GM21737 (cell line): ENCODE results near the gene NTSR1.

Experiments
- ATAC-seq: cut with Tn5 transposase; IDR thresholded peaks from one replicate; pipeline ENCODE4 v1.9.1; 2021; ENCODE audit warnings: mild to moderate bottlenecking, moderate library complexity; ENCODE audit not compliant: unreplicated experiment

Gene NTSR1

DNA sequence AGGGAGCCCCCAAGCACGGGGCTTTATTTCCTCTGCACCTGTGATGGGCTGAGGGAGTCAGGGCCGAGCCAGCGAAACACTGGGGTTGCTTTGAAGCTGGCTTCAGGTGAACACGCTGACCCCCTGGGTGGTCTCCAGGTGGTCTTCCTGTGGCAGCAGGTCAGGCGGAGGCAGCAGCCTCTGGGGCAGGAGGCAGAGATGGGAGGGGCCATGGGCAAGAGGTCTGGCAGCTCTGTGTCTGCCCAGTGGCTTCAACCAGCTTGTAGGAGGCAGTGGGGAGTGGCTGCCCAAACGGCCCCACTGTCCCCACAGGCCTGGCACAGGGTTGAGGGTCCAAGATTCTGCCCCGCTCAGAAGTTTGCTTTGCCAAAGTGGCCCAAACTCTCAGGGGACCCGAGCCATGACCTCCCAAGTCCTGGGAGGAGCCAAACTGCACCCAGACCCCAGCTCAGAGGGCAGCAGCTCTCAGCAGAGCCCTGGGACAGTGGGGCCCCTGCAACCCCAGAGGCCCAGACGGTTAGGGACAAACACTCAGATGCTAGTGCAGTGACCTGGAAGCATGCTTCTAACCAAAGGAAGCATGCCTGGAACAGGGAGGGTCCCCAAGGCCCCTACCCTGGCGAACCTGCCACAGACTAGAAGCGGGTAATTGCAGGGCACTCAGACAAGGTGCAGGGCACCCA lies 15.3 kb downstream of the NTSR1 start:
- no peak for ATAC-seq

DNA sequence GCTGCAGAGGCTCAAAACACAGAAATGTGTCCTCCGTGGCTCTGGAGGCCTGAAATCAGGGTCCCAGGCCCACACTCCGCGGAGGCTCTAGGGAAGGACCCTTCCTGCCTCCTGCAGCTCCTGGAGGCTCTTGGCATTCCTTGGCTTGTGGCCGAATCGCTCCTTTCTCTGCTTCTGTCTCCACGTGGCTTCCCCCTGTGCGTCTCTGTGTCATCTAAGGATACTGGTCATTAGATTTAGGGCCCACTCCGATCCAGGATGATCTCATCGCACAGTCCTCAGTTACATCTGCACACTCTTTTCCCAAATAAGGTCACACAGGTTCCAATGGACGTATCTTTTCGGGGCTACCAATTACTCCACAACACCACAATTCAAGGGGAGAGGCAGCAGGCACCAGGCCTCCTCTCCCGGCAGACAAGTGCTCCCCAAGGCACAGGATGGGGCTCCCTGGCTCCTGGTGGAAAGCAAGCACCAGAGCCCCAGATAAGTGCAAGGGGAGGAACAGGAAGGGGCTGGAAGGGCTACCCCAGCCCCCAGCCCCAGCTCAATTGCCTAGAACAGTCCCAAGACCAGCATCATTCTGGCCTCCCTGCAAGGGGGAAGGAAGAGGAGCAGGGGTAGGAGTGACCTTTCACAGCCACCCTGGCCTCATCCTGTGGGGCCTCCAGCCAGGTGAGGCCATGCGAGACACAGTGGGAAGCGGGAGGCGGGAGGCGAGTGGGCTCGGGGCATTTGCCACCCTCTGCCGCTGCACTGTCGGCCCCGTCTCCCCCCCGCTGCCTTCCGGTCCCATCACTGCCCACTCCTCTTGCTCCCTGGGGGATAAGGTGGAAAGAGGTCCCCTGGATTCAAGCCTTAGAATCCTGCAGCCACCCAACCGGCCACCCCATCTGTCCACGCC lies 16.3 kb downstream of the NTSR1 start:
- ATAC-seq, result no peak

DNA sequence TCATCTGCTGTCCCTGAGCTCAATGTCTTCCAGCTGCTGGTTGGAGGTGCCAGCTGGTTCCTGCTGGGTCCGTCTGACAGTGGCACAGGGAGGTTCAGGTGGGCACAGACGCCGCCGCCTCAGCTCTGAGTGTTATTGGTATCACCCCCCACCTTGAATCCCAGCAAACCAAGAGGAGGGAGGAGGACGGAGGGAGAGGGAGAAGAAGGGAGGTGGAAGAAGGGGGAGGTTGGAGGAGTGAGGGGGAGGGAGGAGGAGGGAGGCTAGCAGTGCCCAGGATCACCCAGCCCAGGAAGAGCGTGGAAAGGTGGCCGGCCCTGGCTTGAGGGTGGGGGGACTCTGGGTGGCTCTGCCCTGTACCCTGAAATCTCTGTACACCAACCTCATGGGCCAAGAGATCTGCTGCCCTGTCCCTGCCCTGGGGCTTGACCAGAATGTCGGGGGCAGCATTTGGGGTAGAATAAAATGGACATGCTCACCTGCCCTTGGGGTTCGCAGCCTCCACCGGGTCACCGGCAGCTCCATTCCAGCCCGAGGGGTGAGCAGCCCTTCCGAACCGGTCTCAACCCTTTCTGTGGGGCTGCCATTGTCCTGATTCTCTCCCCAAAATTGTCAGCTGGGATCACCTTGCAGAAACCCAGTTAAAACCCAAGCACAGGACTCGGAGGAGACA lies 17.1 kb downstream of the NTSR1 start:
- ATAC-seq, result no peak

DNA sequence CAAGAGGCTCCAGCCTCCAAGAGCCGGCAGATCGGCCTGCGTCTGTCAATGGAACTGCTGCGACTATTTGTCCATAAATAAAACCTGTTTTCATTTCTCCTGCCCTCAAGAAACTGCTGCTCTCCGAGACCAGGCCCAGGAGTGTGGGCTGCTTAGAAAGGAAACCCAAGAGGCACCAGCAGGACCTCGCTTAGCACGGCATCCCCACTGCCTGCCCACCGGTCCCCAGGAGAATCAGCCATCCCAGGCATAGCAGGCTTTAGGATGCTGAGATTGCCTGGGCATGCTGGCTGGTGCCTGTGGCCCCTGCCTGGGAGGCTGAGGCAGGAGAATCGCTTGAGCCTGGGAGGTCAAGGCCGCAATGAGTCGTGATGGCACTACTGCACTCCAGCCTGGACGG lies 17.6 kb downstream of the NTSR1 start:
- no peak for ATAC-seq

GRCh38 chr20:62726716-62727583 lies 18.3 kb downstream of the NTSR1 start:
- no peak for ATAC-seq

- ATAC-seq, result no peak
These were observed 19.0 kb downstream of the NTSR1 start for GRCh38 chr20:62727584-62728027.

DNA sequence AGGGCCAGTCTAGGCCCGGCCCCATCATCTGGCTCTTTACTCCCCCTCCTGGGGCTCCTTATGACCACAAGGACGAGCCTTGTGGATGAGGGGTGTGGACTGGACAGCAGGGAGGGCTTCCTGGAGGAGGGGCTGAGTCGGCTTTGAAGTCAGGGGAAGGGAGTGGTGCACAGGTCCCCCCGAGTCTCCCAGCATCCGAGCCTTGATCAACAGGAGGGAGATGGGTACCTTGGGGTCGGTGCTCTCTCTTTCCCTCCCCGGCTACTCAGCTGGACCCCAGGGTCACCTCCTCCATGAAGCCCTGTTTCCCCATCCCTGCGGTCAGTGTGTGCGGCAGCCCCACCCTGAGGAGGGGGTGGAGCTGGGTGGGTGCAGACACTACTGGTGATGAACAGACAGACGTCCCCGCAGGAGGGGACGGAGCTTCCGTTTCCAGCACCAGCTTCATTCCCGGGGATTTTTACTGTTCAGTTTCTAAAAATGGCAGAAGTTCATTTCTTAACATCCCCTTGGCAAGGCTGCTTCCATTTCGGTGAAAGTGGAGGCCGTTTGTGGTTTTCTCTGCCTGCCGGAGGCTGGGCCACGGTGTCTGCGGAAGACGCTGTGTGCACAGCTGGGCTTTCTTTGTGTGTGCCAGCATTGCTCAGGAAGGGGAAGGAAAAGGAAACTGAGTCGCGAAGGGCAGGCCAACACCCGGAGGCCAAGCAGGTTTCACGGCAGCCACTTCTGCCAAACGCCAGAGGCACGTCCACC lies 19.6 kb downstream of the NTSR1 start:
- no peak for ATAC-seq

DNA sequence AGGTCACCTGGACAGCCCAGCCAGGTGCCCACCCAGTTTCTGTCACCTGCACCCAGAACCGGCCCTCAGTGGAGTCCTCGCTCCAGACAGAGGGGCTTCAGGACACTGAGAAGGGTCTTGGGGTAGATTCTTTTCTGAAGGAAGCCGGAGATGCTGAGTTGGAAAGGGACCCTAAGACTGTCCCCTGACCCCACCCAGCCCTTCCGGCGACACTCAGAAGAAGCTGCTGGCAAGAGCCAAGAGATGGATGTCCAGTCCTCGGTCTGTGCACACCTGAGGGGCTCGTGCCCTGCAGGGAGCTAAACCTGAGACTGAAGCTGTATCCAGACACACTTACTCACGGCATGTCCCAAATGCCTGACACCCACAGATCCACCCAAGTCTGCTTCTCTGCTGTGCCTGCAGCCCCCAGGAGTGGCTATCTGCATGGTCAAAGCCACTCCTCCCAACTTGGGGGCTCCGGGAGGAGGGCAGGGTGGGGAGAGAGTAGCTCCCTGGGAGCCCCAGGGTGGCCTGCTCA lies 20.2 kb downstream of the NTSR1 start:
- ATAC-seq, result no peak

DNA sequence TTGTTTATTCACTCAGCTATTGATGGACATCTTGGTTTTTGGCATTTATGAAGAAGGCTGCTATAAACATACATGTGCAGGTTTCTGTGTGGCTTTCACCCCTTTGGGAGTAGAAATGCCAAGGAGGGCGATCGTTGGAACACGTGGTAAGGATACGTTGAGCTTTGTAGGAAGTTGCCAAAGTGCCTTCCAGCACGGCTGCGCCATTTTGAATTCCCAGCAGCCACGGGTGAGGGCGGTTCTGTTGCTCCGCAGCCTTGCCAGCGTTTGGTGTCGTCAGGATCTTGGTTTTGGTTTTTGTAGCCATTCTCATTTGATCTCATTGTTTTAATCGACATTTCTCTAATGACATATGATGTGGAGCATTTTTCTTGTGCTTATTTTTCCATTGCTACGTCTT lies 21.8 kb downstream of the NTSR1 start:
- ATAC-seq, result no peak

GRCh38 chr20:62732031-62732760 lies 23.6 kb downstream of the NTSR1 start:
- ATAC-seq, result no peak

DNA sequence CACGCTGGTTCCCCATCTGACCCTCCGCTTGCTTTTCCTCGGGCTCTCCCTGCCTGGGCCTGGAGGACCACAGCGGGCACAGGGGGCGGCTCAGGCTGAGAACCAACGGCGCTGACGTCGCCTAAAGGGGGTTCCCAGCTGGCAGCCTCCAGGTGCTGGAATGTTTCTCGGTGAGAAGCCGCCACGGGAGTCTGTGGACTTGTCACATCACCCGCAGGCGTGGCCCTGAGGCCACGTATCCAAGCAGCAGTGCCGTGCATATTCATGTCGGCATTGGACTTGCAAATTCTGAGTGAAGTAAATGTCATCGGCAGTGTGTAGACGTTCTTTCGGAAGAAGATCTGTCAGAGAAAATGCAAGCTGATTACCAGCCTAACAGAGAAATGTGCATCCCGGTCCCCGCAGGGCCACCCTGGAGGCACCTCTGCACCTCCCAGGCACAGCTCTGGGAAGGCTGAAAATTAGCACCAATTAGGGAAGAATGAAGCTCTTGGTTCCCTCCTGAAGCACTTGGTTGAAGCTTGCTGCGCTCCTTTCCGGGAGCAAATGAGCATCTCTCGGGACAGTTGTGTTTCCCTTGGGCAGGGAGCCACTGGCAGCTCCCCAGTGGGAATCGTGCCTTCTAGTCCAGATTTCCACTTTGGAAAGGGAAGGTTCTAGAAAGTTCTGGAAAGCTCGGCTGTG lies 24.3 kb downstream of the NTSR1 start:
- no peak for ATAC-seq

- ATAC-seq, result no peak
These were observed 24.8 kb downstream of the NTSR1 start for GRCh38 chr20:62733526-62733842.

DNA sequence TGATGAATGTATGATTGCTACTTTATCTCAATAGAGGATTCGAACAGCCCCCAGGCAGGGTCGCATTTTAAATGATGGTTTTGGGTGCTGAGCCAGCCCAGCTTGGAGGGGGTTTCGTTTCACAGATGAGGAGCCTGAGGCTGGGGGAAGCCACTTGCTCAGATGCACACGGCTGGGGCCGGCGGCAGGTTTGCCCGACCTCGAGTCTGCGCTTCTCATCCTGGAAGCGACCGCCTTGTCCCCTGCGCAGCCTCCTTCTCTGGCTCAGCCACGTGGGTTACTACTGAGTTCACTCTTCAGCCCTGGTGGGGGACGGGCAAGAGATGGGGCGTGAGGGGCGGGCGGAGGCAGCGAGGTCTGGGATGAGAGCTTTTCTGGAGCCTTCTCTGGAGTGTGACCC lies 25.3 kb downstream of the NTSR1 start:
- ATAC-seq, result no peak

DNA sequence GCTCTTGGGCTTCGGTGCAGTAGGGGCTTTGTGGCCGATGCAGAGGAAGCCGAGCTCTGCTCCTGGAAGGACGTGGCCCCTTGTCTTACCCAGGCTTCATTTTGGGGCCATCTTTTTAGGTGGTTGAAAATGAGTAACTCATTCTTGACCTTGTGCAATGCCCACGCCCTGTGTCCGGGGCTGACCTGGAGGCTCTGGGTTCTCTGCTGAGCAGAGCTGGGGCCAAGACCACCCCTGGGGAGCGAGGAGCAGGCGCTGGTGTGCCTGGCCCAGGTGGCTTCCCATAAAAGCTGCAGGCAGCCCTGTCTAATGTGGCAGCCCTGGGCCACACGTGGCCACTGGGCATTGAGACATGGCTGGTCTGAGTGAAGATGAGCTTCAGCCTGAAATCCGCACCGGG lies 25.7 kb downstream of the NTSR1 start:
- ATAC-seq, result no peak

- no peak for ATAC-seq
These were observed 26.2 kb downstream of the NTSR1 start for GRCh38 chr20:62734881-62735280.

DNA sequence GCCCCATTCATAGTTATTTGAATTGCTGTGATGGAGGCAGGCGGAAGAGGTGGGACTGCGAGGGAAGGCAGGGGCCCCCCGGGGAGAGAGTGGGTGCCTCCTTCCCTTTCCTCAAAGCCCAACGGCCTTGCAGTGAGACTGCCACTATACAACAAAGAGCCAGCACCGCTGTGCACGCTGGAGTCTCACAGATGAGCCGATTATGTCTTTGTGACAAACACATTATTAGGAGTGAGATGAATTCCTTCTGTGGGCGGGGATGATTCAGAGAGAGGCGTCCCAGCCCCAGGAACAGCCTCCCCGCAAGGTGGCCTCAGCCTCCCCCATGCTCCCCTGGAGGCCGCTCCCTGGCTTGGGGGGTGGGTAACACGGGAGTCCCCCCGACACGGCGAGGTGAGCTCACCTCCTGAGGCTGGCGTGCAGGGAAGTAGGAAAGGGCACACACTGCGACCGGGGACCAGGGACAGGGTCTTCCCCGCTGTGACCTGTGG lies 26.7 kb downstream of the NTSR1 start:
- ATAC-seq, result no peak

DNA sequence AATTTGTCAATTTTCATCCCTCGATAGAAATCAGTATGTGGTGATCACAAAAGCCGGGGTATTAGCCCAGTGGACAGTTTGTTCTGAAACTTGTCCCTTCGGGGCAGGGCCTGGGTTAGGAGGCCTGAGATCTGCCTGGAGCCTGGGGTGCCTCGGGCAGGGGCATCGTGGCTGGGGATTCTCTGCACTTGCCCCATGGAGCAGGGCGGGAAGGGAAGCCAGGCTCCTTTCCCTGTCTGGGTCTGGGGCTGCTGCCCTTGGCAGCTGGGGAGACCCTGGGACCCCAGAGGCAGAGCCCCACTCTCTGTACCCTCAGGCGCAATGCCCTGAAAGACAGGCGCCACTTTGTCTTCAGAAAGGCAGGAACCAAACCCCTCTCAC lies 27.4 kb downstream of the NTSR1 start:
- no peak for ATAC-seq

GRCh38 chr20:62736407-62737071 lies 27.9 kb downstream of the NTSR1 start:
- no peak for ATAC-seq
